Hematopoietic multipotent progenitor cell treated with erythropoietin and hydrocortisone succinate and interleukin-3 and kit ligand, for 4 days (in vitro differentiated cells): ENCODE results near the gene RUBCN.
A peak's percentile ranks its signal among the peaks of the same experiment; 100 is the strongest.
"Not testable (repeated sequence)": the region's sequence is repeated elsewhere in the genome, so short reads cannot be mapped to it uniquely, and the experiment has no call there.

Experiments used
- DNase-seq: peaks from one replicate; pipeline ENCODE4 v3.0.0-alpha.2; 2015

Gene RUBCN

DNA sequence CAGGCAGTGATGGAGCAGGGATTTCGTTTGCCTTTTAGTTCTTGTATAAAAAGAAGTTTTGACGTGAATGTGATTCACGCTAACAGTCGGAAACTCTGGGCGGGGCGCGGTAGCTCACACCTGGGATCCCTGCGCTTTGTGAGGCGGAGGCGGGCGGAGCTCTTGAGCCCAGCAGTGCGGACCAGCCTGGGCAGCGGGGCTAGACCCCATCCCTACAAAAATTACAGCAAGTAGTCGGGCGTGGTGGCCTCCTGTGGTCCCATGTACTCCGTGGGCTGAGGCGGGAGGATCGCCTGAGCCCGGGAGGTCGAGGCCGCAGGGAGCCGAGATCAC, 81.7 kb downstream of the RUBCN start:
- DNase-seq: not testable (repeated sequence)

DNA sequence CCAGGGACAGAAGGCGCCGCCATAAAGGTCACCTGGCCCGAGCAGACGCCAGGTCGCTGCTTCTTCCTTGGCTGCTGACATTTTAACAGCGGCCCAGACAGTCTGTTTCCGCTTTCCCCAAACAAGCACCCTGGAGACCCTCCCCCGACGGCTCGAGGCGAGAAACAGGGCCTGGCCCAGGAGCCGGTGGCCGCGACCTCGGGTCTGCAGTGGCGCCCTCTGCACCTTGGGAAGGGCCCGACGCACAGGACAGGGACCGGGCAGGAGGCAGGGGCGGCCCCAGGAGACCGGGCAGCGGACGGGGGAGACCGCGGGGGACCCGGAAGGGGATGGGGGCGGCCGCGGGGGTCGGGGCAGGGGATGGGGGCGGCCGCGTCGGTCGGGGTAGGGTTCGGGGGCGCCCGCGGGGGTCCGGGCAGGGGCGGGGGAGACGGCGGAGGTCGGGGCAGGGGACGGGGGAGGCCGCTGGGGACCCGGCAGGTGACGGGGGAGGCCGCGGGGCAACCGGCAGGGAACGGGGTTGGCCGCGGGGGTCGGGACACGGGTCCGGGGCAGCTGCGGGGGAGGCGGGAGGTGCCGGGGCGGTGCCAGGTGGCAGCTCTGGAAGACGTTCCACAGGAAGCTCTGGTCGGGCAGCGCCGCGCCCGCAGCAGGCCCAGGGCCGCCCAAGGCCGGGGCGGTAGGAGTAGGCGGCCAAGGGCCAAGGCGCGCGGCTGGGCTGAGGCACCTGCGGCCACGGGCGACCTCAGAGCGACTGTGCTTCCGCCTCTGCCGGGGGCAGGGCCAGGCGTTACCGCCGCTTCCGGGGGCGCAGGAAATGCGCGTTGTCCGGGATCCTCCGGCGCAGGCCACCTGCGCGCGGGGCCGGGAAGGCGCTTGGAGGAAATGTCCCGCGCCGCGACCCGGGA, 82.4 kb downstream of the RUBCN start:
- peak; percentile 42 for DNase-seq

DNA sequence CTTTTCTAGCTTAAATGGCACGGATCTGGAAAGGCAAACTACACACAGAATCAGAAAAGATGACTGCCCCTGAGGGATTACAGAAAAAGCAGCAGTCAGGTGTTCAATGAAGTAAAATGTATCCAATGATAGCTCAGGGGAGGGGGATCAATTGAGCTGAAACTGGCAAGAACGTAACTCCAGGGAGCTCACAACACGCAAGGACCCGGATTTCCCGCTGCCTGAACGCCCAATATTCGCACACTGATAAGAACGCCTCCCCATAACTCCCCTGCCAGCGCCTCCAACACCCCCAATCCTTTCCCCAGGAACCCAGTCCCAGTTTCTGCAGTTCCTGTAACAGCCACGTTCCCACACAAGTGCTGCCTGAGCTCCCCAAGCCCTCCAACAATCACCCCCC, 83.8 kb downstream of the RUBCN start:
- DNase-seq: not testable (repeated sequence)

DNA sequence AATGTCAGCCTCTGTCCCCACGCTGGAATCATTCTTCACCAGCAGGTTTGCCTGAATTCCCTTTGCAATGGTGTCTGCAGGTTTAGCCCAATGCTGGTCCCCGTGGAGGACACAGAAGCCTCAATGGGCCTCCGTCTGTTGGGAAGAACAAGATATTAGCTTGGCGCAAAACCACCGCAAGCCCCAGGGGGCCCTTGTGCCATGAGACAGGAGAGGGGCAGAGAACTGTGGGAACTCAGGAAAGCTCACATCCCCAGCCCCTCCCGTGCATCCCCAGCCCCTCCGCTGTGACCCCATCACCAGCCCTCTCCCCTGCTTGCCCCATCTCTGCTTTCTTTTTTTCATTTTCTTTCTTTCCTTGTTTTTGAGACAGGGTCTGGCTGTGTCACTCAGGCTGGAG, 89.1 kb downstream of the RUBCN start:
- DNase-seq: not testable (repeated sequence)

DNA sequence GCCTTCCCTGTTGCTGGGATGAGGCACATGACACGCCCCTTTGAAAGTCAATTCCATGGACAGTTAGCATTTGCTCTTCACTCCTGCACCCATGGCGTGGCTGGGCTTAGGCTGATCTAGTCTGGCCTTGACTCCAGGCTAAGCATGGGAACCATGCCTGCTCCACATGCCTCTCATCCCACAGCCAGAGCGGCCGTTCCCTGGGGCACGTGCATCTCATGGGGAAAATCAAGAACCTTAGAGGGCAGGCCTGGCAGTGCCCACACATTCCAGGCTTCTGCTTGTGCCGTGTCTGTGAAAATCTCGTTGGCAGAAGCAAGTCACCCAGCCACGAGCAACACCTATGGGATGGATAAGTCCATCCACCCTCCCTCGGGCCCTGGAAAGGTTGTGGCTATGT, 89.5 kb downstream of the RUBCN start:
- DNase-seq: not testable (repeated sequence)

DNA sequence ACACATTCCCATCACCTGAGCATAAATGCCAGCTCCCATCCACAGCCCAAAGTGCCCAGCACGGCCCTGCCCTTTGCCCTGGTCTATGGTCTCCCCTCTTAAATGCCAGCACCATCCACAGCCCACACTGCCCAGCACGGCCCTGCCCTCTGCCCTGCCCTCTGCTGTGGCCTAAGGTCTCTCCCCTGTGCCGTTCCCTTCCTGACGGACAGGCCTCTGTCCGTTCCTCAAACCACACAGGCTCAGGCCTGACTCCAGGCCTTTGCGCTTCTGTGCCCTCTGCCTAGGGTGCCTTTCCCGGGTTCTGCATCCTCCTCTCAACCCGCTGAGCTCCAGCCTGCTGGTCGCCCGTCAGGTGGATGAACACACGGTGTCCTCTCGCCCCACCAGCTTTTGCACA, 90.4 kb downstream of the RUBCN start:
- DNase-seq: not testable (repeated sequence)

DNA sequence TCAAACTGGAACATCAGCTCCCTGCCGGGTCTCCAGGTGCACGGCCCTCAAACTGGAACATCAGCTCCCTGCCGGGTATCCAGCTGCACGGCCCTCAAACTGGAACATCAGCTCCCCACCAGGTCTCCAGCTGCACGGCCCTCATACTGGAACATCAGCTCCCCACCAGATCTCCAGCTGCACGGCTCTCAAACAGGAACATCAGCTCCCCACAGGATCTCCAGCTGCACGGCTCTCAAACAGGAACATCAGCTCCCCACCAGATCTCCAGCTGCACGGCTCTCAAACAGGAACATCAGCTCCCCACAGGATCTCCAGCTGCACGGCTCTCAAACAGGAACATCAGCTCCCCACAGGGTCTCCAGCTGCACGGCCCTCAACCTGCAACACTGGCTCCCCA, 99.1 kb downstream of the RUBCN start:
- DNase-seq: not testable (repeated sequence)

DNA sequence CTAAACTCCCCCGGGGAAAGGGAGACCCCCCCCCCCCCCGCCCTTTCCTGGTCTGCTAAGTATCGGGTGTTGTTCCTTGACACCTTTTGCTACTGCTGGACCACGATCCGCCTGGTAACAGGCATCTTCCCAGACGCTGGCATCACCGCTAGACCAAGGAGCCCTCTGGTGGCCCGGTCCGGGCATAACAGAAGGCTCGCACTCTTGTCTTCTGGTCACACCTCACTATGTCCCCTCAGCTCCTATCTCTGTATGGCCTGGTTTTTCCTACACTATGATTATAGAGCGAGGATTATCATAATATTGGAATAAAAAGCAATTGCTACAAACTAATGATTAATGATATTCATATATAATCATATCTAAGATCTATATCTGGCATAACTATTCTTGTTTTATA, 104.7 kb downstream of the RUBCN start:
- not testable (repeated sequence) for DNase-seq

DNA sequence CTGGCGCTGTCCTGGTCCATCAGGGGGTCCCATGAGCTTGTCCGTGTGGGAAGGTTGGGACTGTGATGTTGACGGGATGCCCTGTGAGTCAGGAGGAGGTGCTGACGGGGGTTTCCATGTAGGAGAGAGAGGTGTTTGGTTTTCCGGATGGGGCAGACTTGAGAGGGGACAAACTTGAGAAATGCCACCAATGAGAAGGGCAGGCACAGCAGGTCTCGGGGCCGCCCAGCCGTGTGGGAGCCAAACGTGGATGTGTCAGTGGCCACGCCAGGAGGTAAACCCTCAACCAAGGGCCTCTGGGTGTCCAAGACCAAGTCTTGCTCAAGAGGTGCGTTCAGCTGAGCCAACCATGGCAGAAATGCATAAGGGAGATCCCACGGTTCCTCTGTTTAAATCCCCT, 105.9 kb downstream of the RUBCN start:
- not testable (repeated sequence) for DNase-seq

DNA sequence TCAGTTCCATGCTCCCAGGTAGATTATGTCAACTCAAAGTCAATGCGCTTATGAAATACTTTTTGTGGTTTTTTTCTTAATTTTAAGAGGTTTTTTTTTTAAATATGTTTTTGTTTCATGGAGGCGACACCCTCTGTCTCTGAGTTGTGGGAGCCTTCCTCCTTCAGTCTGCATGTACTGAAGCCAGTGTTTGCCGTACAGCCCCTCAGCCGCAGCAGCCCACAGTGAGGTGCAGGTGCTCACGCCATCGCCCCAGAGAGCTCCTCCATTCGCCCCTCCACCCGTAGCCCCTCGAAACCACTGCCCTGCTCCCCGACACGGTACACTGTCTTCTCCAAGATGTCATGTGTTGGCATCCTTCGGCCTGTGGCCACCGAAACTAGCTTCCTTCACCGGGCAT, 107.4 kb downstream of the RUBCN start:
- not testable (repeated sequence) for DNase-seq

DNA sequence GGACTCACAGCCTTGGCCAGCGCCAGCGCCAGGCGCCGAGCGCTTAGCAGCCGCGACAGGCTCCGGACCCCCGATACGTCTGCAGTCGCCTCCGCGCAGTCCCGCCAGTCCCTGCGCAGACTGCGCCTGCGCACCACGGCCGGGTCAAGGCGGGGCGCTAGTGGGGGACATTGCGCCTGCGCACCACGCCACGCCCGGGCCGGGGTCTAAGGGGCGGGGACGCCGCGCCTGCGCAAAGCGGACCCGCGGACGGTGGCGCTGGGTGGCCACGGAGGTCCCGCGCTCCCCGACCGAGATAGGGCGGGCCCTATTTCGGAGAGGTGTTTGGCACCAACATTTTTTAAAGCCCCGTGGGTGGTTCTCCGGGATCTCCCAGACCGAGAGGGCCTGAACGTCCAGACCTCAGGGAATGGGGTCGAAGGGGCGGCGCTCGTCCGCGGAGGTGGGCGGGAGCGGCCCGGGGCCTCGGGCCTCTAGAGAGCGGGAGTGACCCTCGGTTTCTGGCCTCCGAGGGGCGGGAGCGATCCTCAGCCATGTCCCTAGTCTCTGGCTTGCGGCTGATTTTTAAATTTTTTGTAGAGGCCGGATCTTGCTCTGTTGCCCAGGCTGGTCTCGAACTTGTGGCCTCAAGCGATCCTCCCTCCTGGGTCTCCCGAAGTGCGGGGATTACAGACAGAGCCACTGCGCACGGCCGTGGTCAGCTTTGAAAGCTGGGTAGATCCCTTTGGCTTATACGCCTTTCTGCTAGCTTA, 108.8 kb downstream of the RUBCN start:
- DNase-seq: peak; percentile 90

DNA sequence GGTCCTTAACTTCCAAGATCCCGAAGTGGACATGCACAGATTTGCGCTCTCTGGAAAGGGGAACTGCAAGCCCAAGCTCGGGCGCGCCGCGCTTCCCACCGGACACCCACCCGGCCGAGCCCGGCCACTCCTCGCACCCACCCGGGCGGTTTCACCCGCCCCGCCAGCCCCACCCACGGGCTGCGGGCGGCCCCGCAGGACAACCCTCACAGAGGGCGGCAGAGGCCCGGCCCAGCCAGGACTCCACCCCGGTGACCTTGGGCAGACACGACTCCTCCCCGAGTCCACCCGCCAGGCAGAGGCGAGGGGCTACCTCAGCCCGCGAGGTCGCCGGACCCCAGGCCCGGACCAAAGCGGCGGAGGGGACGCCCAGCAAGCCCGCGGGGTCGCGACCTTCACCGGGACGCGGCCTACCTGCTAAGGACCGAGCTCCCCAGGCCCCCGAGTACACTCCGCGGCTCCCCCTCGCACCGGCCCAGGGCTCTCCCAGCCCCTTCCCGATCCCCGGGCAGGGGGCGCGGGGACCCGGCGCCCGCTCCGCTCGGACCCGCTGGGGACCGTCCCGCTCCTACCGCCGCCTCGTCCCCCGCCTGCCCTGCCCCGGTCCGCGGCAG, 109.4 kb downstream of the RUBCN start:
- DNase-seq: not testable (repeated sequence)

DNA sequence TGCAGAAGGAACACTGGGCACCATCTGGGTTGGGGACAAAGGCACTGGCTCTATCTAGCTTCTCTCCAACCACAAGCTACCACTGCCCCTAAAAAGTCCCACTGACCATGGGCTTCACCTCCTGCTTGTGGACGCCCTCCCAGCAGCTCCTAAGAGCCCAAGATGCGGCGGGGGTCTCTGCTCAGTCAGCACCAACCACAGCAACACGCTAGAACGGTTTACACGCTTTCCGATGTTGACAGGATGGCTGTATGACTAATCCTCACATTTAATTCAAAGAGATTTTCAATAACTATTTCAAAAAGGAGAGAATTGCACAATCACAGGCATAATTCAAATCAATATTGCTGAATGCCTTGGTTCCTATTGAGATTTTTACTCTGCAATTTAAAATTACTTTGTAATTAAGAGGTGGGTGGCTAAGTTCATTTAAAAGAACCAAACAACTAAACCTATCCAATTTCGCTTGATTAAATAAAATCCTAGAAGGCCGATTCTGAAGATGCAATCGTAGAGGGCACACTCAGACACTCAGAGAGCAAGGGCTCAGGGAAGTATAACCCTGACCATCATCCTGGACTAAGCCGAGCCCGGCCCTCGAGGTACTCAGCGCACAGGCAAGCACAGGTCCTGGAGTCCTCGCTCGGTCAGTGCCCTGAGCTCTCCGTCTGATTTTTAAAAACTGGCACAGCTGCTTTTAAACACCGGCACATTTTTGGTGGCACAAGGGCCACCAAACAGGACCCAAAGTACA, 110.1 kb downstream of the RUBCN start:
- DNase-seq: not testable (repeated sequence)

DNA sequence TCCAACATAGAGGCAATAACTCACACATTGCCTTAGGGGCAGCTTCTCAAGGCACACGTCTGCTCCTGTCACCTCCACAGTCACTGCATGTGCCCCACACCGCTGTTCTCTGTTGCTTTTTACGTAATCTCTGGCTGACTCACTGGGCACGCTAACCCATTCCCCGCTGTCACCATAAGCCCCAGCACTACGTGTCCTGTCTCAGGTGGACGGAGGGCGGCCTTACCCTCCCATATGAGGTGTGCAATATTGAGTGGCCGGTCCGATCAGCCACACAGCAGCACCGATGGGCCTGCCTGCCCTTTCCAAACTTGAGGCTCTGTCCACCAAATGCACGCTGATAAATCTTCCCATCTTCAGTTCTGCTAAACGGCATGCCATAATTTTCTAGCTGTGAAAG, 115.2 kb downstream of the RUBCN start:
- not testable (repeated sequence) for DNase-seq
